ENCODE measurements around the gene CBFA2T3.

Gene CBFA2T3

GRCh38 chr16:88965411-88965810 is 11.6 kb downstream of the CBFA2T3 start:
- in situ Hi-C loops (cut with HindIII; ENCODE audit: low sequenced_read_pairs), result no loop called here

- in situ Hi-C loops (cut with HindIII; ENCODE audit: low sequenced_read_pairs), result no loop called here
Observed at GRCh38 chr16:88964636-88965035, 12.4 kb downstream of the CBFA2T3 start.

GRCh38 chr16:88963583-88963982 is 13.4 kb downstream of the CBFA2T3 start:
- in situ Hi-C loops (cut with HindIII; ENCODE audit: low sequenced_read_pairs), result no loop called here

GRCh38 chr16:88962478-88963152 is 14.4 kb downstream of the CBFA2T3 start:
- in situ Hi-C loops (cut with HindIII; ENCODE audit: low sequenced_read_pairs), result no loop called here

GRCh38 chr16:88961011-88961410 is 16.0 kb downstream of the CBFA2T3 start:
- in situ Hi-C loops (cut with HindIII; ENCODE audit: low sequenced_read_pairs), result no loop called here

- in situ Hi-C loops (cut with HindIII; ENCODE audit: low sequenced_read_pairs), result no loop called here
Observed at GRCh38 chr16:88960516-88960915, 16.5 kb downstream of the CBFA2T3 start.

GRCh38 chr16:88959022-88959421 is 18.0 kb downstream of the CBFA2T3 start:
- in situ Hi-C loops (cut with HindIII; ENCODE audit: low sequenced_read_pairs), result no loop called here

GRCh38 chr16:88957887-88958577 is 19.0 kb downstream of the CBFA2T3 start:
- in situ Hi-C loops (cut with HindIII; ENCODE audit: low sequenced_read_pairs), result no loop called here

GRCh38 chr16:88957433-88957767 is 19.6 kb downstream of the CBFA2T3 start:
- in situ Hi-C loops (cut with HindIII; ENCODE audit: low sequenced_read_pairs), result no loop called here

- in situ Hi-C loops (cut with HindIII; ENCODE audit: low sequenced_read_pairs), result no loop called here
Observed at GRCh38 chr16:88956546-88957432, 20.2 kb downstream of the CBFA2T3 start.

GRCh38 chr16:88955906-88956305 is 21.1 kb downstream of the CBFA2T3 start:
- in situ Hi-C loops (cut with HindIII; ENCODE audit: low sequenced_read_pairs), result no loop called here

GRCh38 chr16:88953003-88953690 is 23.9 kb downstream of the CBFA2T3 start:
- in situ Hi-C loops (cut with HindIII; ENCODE audit: low sequenced_read_pairs), result no loop called here

- in situ Hi-C loops (cut with HindIII; ENCODE audit: low sequenced_read_pairs), result no loop called here
Observed at GRCh38 chr16:88951989-88952388, 25.0 kb downstream of the CBFA2T3 start.

GRCh38 chr16:88951501-88951900 is 25.5 kb downstream of the CBFA2T3 start:
- in situ Hi-C loops (cut with HindIII; ENCODE audit: low sequenced_read_pairs), result no loop called here

- in situ Hi-C loops (cut with HindIII; ENCODE audit: low sequenced_read_pairs), result loop anchor here (5.0 kb wide), 1 partner anchor 148 kb away; no protein-coding TSS in a partner anchor
Observed at GRCh38 chr16:88948781-88949490, 28.1 kb downstream of the CBFA2T3 start.

GRCh38 chr16:88945473-88945872 is 31.5 kb downstream of the CBFA2T3 start:
- in situ Hi-C loops (cut with HindIII; ENCODE audit: low sequenced_read_pairs), result loop anchor here (5.0 kb wide), 1 partner anchor 152 kb away; no protein-coding TSS in a partner anchor

GRCh38 chr16:88943741-88944140 is 33.3 kb downstream of the CBFA2T3 start:
- in situ Hi-C loops (cut with HindIII; ENCODE audit: low sequenced_read_pairs), result no loop called here

- in situ Hi-C loops (cut with HindIII; ENCODE audit: low sequenced_read_pairs), result no loop called here
Observed at GRCh38 chr16:88943131-88943664, 33.8 kb downstream of the CBFA2T3 start.

GRCh38 chr16:88941913-88942909 is 34.8 kb downstream of the CBFA2T3 start:
- in situ Hi-C loops (cut with HindIII; ENCODE audit: low sequenced_read_pairs), result no loop called here

Data from endothelial cell of hepatic sinusoid (primary cell).